Testis (tissue), 2 donors: ENCODE results near the gene PLAGL1.

Source experiments
- POLR2A ChIP-seq: fragments of 450-650 bp; IDR thresholded peaks from one replicate; pipeline ENCODE4 v1.6.1; 2017; ENCODE audit warnings: antibody characterized with exemption, mild to moderate bottlenecking, moderate library complexity
- TF ChIP-seq, protein P1 (sequence below), 3 experiments: fragments of 450-650 bp in 2 of 3; fragments of 200-600 bp in 1 of 3; sonication (generic) in 1 of 3; IDR thresholded peaks; one replicate each; pipeline ENCODE4 v1.5.1; 2016 to 2019; ENCODE audit warnings: antibody characterized with exemption in 3 of 3, mild to moderate bottlenecking in 2 of 3, moderate library complexity in 1 of 3

DNA sequence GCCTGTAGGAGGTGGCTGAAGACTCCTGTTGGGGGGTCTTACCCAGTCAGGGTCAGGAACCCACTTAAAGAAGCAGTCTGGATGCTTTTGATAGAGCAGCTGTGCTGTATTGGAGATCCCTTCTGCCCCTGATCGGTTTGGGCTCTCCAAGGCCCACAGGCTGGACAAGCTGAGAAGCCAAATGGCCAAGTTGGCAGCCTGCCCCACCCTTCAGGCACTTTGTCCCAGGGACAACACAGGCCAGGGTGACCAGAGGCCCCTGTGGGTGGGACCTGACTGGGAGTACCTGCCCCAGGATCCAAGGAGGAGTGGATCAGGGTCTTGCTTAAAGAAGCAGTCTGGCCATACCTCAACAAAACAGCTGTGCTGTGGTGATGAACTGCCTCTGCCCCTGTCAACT, 95.4 kb downstream of the PLAGL1 start:
- TF ChIP-seq, protein P1, sequence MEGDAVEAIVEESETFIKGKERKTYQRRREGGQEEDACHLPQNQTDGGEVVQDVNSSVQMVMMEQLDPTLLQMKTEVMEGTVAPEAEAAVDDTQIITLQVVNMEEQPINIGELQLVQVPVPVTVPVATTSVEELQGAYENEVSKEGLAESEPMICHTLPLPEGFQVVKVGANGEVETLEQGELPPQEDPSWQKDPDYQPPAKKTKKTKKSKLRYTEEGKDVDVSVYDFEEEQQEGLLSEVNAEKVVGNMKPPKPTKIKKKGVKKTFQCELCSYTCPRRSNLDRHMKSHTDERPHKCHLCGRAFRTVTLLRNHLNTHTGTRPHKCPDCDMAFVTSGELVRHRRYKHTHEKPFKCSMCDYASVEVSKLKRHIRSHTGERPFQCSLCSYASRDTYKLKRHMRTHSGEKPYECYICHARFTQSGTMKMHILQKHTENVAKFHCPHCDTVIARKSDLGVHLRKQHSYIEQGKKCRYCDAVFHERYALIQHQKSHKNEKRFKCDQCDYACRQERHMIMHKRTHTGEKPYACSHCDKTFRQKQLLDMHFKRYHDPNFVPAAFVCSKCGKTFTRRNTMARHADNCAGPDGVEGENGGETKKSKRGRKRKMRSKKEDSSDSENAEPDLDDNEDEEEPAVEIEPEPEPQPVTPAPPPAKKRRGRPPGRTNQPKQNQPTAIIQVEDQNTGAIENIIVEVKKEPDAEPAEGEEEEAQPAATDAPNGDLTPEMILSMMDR (IDR thresholded peaks at IDR 0.05): no peak
- no peak for TF ChIP-seq POLR2A
